GM12878 (cell line): ENCODE measurements around the gene MMADHC. TPM values are rescaled to one million over a fixed set of nuclear protein-coding genes. Genes with fewer than 3 reads are reported as not detected.

Experiments
- BMI1 ChIP-seq: fragments of 450-650 bp; IDR thresholded peaks from 2 replicates; pipeline ENCODE4 v1.6.1; 2016; ENCODE audit warnings: mild to moderate bottlenecking, moderate library complexity, borderline replicate concordance
- CREB1 ChIP-seq: IDR thresholded peaks from 2 replicates; pipeline ENCODE4 v1.6.1; 2012; ENCODE audit warnings: low read depth, mild to moderate bottlenecking, inconsistent platforms
- CUX1 ChIP-seq: IDR thresholded peaks from 2 replicates; pipeline ENCODE4 v1.6.1; 2012; ENCODE audit warnings: improper control_type of control experiment, low read depth, low read length; ENCODE audit not compliant: insufficient replicate concordance
- EGR1 ChIP-seq, 2 experiments: IDR thresholded peaks; 1 replicate in 1 of 2; 2 replicates in 1 of 2; pipeline ENCODE4 v1.6.1; 2011 to 2012; ENCODE audit warnings: low read depth in 2 of 2, low read length in 2 of 2, borderline replicate concordance in 1 of 2, mild to moderate bottlenecking in 1 of 2, moderate library complexity in 1 of 2
- IKZF2 ChIP-seq, 2 experiments: fragments of 450-650 bp; IDR thresholded peaks; 2 replicates each; pipeline ENCODE4 v1.6.1; 2017; ENCODE audit warnings: mild to moderate bottlenecking in 2 of 2, moderate library complexity in 2 of 2
- JUND ChIP-seq: IDR thresholded peaks from 2 replicates; pipeline ENCODE4 v1.6.1; 2012; ENCODE audit warnings: low read depth, mild to moderate bottlenecking, low read length, improper control_type of control experiment, moderate library complexity
- NBN ChIP-seq: fragments of 450-650 bp; IDR thresholded peaks from 2 replicates; pipeline ENCODE4 v1.6.1; 2016
- POLR2A ChIP-seq: IDR thresholded peaks from 2 replicates; pipeline ENCODE4 v1.6.1; 2011; ENCODE audit warnings: low read depth, mild to moderate bottlenecking, low read length
- SMAD5 ChIP-seq: IDR thresholded peaks from 2 replicates; pipeline ENCODE4 v1.6.1; 2016; ENCODE audit warnings: antibody characterized with exemption, low read depth
- SRF ChIP-seq, 2 experiments: IDR thresholded peaks; 2 replicates each; pipeline ENCODE4 v1.6.1; 2011; ENCODE audit warnings: low read depth in 2 of 2, low read length in 2 of 2, mild to moderate bottlenecking in 1 of 2, moderate library complexity in 1 of 2
- SUPT20H ChIP-seq: IDR thresholded peaks from 2 replicates; pipeline ENCODE4 v1.6.1; 2011; ENCODE audit warnings: low read depth, mild to moderate bottlenecking, low read length, moderate library complexity, borderline replicate concordance; ENCODE audit not compliant: control insufficient read depth
- TBL1XR1 ChIP-seq: IDR thresholded peaks from 2 replicates; pipeline ENCODE4 v1.6.1; 2012; ENCODE audit warnings: low read depth, low read length, improper control_type of control experiment
- polyA plus RNA-seq, 11 experiments: library from polyadenylated mRNA; depleted of rRNA in 4 of 11; unstranded in 6 of 11; stranded (reverse) in 5 of 11; fragments of >200 nt; fragmentation: Nextera tagmentation in 4 of 11; fragmentation: Illumina TruSeq in 1 of 11; extraction: Ambion mirVana in 4 of 11; extraction: Trizol in 1 of 11; gene quantifications; 1 replicate in 1 of 11; 2 replicates in 10 of 11; pipeline versions ENCODE4 v1.2.1 to v1.2.3, GENCODE V29; 2011 to 2016; ENCODE audit warnings: inconsistent platforms in 2 of 11, missing spikeins in 2 of 11, low read depth in 1 of 11
- total RNA-seq, 4 experiments: library from RNA; depleted of rRNA in 3 of 4; stranded (reverse); fragments of >200 nt in 3 of 4; fragmentation: Illumina TruSeq in 1 of 4; extraction: Trizol in 1 of 4; gene quantifications; 2 replicates each; pipeline versions ENCODE4 v1.2.1 to v1.2.3, GENCODE V29; 2013 to 2021
- TF ChIP-seq, protein P1 (sequence below), 3 experiments: IDR thresholded peaks in 2 of 3; conservative IDR thresholded peaks in 1 of 3; 2 replicates each; pipeline ENCODE4 v1.5.1; 2011; ENCODE audit warnings: low read depth in 3 of 3, low read length in 3 of 3, mild to moderate bottlenecking in 3 of 3, control low read depth in 2 of 3, moderate library complexity in 2 of 3, inconsistent platforms in 1 of 3, mixed read lengths in 1 of 3; ENCODE audit not compliant: control insufficient read depth in 2 of 3, insufficient read depth in 1 of 3; ENCODE audit errors: extremely low read depth in 1 of 3

The MMADHC gene
- total and polyA plus RNA-seq, 10 of the 15 experiments (the other 5 are each of a cell fraction or from before 2014, with no cell fraction given), result 93.6 to 415 (median 147) TPM

DNA sequence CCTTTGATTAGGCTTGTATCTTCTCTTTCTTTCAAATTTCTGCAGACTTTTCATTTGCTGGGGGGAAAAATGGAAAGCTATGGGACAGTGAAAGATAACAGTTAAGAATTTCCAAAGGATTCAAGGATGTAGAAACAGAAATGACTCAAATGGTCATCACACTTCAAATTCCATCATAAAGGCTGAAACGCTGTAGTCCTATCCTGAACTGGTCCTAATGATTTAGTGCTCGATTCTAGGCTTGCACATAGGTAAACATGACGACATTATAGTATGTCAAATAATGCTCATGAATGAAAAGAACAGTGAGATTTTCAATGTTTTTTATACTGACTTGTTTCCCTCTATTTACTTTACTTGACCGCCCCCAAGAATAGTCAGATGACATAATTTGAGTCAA lies 15.7 kb upstream of the MMADHC start (continued):
- no peak for TF ChIP-seq CUX1
- TF ChIP-seq POLR2A, result no peak
- TF ChIP-seq CREB1, result no peak
- TF ChIP-seq, protein P1, sequence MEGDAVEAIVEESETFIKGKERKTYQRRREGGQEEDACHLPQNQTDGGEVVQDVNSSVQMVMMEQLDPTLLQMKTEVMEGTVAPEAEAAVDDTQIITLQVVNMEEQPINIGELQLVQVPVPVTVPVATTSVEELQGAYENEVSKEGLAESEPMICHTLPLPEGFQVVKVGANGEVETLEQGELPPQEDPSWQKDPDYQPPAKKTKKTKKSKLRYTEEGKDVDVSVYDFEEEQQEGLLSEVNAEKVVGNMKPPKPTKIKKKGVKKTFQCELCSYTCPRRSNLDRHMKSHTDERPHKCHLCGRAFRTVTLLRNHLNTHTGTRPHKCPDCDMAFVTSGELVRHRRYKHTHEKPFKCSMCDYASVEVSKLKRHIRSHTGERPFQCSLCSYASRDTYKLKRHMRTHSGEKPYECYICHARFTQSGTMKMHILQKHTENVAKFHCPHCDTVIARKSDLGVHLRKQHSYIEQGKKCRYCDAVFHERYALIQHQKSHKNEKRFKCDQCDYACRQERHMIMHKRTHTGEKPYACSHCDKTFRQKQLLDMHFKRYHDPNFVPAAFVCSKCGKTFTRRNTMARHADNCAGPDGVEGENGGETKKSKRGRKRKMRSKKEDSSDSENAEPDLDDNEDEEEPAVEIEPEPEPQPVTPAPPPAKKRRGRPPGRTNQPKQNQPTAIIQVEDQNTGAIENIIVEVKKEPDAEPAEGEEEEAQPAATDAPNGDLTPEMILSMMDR (IDR thresholded peaks at IDR 0.05 in 2 of 3, conservative IDR thresholded peaks at IDR 0.05 in 1 of 3; ENCODE audit: control insufficient read depth in 2 of 3, extremely low read depth in 1 of 3, insufficient read depth in 1 of 3, low read depth in 3 of 3, low read length in 3 of 3), result no peak
- TF ChIP-seq SUPT20H, result no peak
- no peak for TF ChIP-seq NBN
- no peak for TF ChIP-seq JUND
- TF ChIP-seq BMI1, result no peak
- TF ChIP-seq SMAD5, result no peak
- TF ChIP-seq TBL1XR1, result no peak
- TF ChIP-seq SRF (IDR thresholded peaks at IDR 0.05; ENCODE audit: low read depth in 2 of 2, low read length in 2 of 2), result no peak
- TF ChIP-seq EGR1 (IDR thresholded peaks at IDR 0.05; ENCODE audit: borderline replicate concordance in 1 of 2, low read depth in 2 of 2, low read length in 2 of 2), result no peak
- TF ChIP-seq IKZF2 (IDR thresholded peaks at IDR 0.05), result no peak
